MM.1S (cell line): ENCODE data around the gene RBFOX2.

Experiments
- DNase-seq: peaks from one replicate; pipeline ENCODE4 v3.0.0-alpha.2; 2015
- H2AFZ ChIP-seq: fragments of 300-600 bp; sonication (generic); 2 replicates; pipeline ENCODE4 v1.6.0; 2016; ENCODE audit warnings: antibody characterized with exemption, low read length
- H3F3A ChIP-seq: fragments of 300-600 bp; sonication (generic); 2 replicates; pipeline ENCODE4 v1.6.1; 2016; ENCODE audit warnings: mild to moderate bottlenecking, antibody characterized with exemption, low read length, moderate library complexity, mixed read lengths; ENCODE audit not compliant: insufficient read depth
- H3K27ac ChIP-seq: fragments of 300-600 bp; sonication (generic); 2 replicates; pipeline ENCODE4 v1.5.1; 2016; ENCODE audit warnings: mild to moderate bottlenecking, low read length
- H3K27me3 ChIP-seq: fragments of 300-600 bp; sonication (generic); replicated peaks from 2 replicates; pipeline ENCODE4 v1.6.0; 2016; ENCODE audit warnings: low read length; ENCODE audit not compliant: insufficient read depth
- H3K36me3 ChIP-seq: fragments of 300-600 bp; sonication (generic); replicated peaks from 2 replicates; pipeline ENCODE4 v1.6.1; 2016; ENCODE audit warnings: mild to moderate bottlenecking, low read length, mixed read lengths; ENCODE audit not compliant: insufficient read depth
- H3K4me1 ChIP-seq: fragments of 300-600 bp; sonication (generic); 2 replicates; pipeline ENCODE4 v1.6.1; 2016; ENCODE audit warnings: low read length, mixed read lengths
- H3K4me2 ChIP-seq: fragments of 300-600 bp; sonication (generic); 2 replicates; pipeline ENCODE4 v1.6.0; 2016; ENCODE audit warnings: low read depth, low read length
- H3K4me3 ChIP-seq: fragments of 300-600 bp; sonication (generic); 2 replicates; pipeline ENCODE4 v1.5.1; 2016; ENCODE audit warnings: low read length, mixed read lengths
- H3K79me2 ChIP-seq: fragments of 300-600 bp; sonication (generic); 2 replicates; pipeline ENCODE4 v1.6.1; 2016; ENCODE audit warnings: mixed run types, low read length, mixed read lengths
- H3K9ac ChIP-seq: fragments of 300-600 bp; sonication (generic); 2 replicates; pipeline ENCODE4 v1.6.1; 2016; ENCODE audit warnings: low read length, mixed read lengths
- H3K9me2 ChIP-seq: fragments of 300-600 bp; sonication (generic); replicated peaks from 2 replicates; pipeline ENCODE4 v1.6.1; 2016; ENCODE audit warnings: mild to moderate bottlenecking, low read length, mixed read lengths; ENCODE audit not compliant: insufficient read depth
- H3K9me3 ChIP-seq: fragments of 300-600 bp; sonication (generic); replicated peaks from 2 replicates; pipeline ENCODE4 v1.6.1; 2016; ENCODE audit warnings: mild to moderate bottlenecking, low read length, mixed read lengths; ENCODE audit not compliant: insufficient read depth
- H4K20me1 ChIP-seq: fragments of 300-600 bp; sonication (generic); 2 replicates; pipeline ENCODE4 v1.6.1; 2016; ENCODE audit warnings: mild to moderate bottlenecking, low read length, moderate library complexity, mixed read lengths; ENCODE audit not compliant: insufficient read depth
- CTCF ChIP-seq: fragments of 300-600 bp; sonication (generic); IDR thresholded peaks from 2 replicates; pipeline ENCODE4 v1.5.1; 2016; ENCODE audit warnings: antibody characterized with exemption, low read length, mixed read lengths
- EZH2 ChIP-seq: fragments of 300-600 bp; sonication (generic); optimal IDR thresholded peaks from 2 replicates; pipeline ENCODE3; 2017; ENCODE audit warnings: low read depth, mild to moderate bottlenecking, antibody characterized with exemption, low read length, mixed read lengths
- EZH2phosphoT487 ChIP-seq: fragments of 300-600 bp; sonication (generic); IDR thresholded peaks from 2 replicates; pipeline ENCODE4 v1.6.1; 2018; ENCODE audit warnings: antibody characterized with exemption, low read length

Gene RBFOX2

GRCh38 chr22:36042240-36042639 lies 13.6 kb upstream of the RBFOX2 start:
- no peak for DNase-seq
- Histone ChIP-seq H4K20me1 (no peaks in the 10 kb centered on the region), H3K9ac (no peak overlapping the region), H3K9me3 (no peaks in the 10 kb centered on the region), H3K36me3 (no peaks in the 10 kb centered on the region), H3K4me2 (no peak overlapping the region), H3K27me3 (no peaks in the 10 kb centered on the region), H3K9me2 (no peaks in the 10 kb centered on the region), H3K4me1 (no peaks in the 10 kb centered on the region), H2AFZ (no peak overlapping the region), H3K79me2 (no peaks in the 10 kb centered on the region), H3K4me3 (no peak overlapping the region), H3F3A (no peaks in the 10 kb centered on the region), H3K27ac (no peak overlapping the region)
- TF ChIP-seq EZH2phosphoT487, result no peak
- no peak for TF ChIP-seq CTCF
- no peak for TF ChIP-seq EZH2

GRCh38 chr22:36039125-36039524 lies 10.5 kb upstream of the RBFOX2 start:
- Histone ChIP-seq H3K9me3 (no peaks in the 10 kb centered on the region), H3K79me2 (no peaks in the 10 kb centered on the region), H3K27me3 (no peaks in the 10 kb centered on the region), H3K27ac (no peak overlapping the region), H3K4me2 (no peak overlapping the region), H2AFZ (no peak overlapping the region), H4K20me1 (no peaks in the 10 kb centered on the region), H3F3A (no peaks in the 10 kb centered on the region), H3K4me3 (no peak overlapping the region), H3K36me3 (no peaks in the 10 kb centered on the region), H3K9me2 (no peaks in the 10 kb centered on the region), H3K4me1 (no peaks in the 10 kb centered on the region), H3K9ac (no peak overlapping the region)
- TF ChIP-seq EZH2 (no peak), EZH2phosphoT487 (no peak), CTCF (no peak)
- no peak for DNase-seq

GRCh38 chr22:36037102-36037758 lies 8.6 kb upstream of the RBFOX2 start:
- Histone ChIP-seq H3K9ac (no peak overlapping the region), H3K9me2 (no peaks in the 10 kb centered on the region), H4K20me1 (no peaks in the 10 kb centered on the region), H3K4me1 (no peaks in the 10 kb centered on the region), H3F3A (no peaks in the 10 kb centered on the region), H3K27ac (no peak overlapping the region), H3K4me3 (no peak overlapping the region), H3K9me3 (no peaks in the 10 kb centered on the region), H3K4me2 (no peak overlapping the region), H3K36me3 (no peaks in the 10 kb centered on the region), H2AFZ (no peak overlapping the region), H3K27me3 (no peaks in the 10 kb centered on the region), H3K79me2 (no peaks in the 10 kb centered on the region)
- no peak for DNase-seq
- TF ChIP-seq EZH2 (no peak), CTCF (no peak), EZH2phosphoT487 (no peak)
